Pancreas (tissue), 10 donors: Measurements from ENCODE around the gene DCST2. TPM values are rescaled to one million over a fixed set of nuclear protein-coding genes. Genes with fewer than 3 reads are reported as not detected.
A peak's percentile ranks its signal among the peaks of the same experiment; 100 is the strongest.

Experiments
- ATAC-seq, 4 donors: fragments of 200-7000 bp; cut with Tn5 transposase; one replicate each; pipeline versions ENCODE4 v1.8.0 to v1.9.1; 2020; ENCODE audit warnings: mild to moderate bottlenecking in 4 of 4, moderate library complexity in 4 of 4
- DNase-seq, 6 donors: peaks; one replicate each; pipeline ENCODE4 v3.0.0-alpha.2; 2020
- FAIRE-seq: peaks from 2 replicates; lab custom pipeline; 2012; peaks lifted over from hg19 to GRCh38; lab: Jason Lieb, UNC
- H3K27ac ChIP-seq, 4 donors: fragments of 200-600 bp; sonication (generic); 1 replicate in 3 of 4; 2 replicates in 1 of 4; pipeline versions ENCODE4 v1.5.0 to v1.8.0; 2020
- H3K27me3 ChIP-seq, 4 donors: fragments of 200-600 bp; one replicate each; pipeline ENCODE4 v1.8.0; 2021
- H3K36me3 ChIP-seq, 3 donors: fragments of 200-600 bp; sonication (generic) in 1 of 3; one replicate each; pipeline versions ENCODE4 v1.5.0 to v1.8.0; 2020 to 2021
- H3K4me1 ChIP-seq, 3 donors: fragments of 200-600 bp; one replicate each; pipeline ENCODE4 v1.8.0; 2021
- H3K4me3 ChIP-seq, 4 donors: fragments of 200-600 bp; sonication (generic) in 2 of 4; one replicate each; pipeline versions ENCODE4 v1.5.0 to v1.8.0; 2020 to 2021
- H3K9me3 ChIP-seq, 4 donors: fragments of 200-600 bp; one replicate each; pipeline ENCODE4 v1.8.0; 2021
- CTCF ChIP-seq, 4 donors: fragments of 200-600 bp; sonication (generic) in 3 of 4; IDR thresholded peaks; one replicate each; pipeline versions ENCODE4 v1.5.0 to v1.8.0; 2021; ENCODE audit warnings: antibody characterized with exemption in 4 of 4
- WGBS, 2 donors: extraction: QIAGEN DNeasy Blood & Tissue Kit; methylation state at CpG; one replicate each; pipeline ENCODE4 v1.1.7; 2013; 5-methylcytosine and 5-hydroxymethylcytosine counted together
- intact Hi-C, 3 donors: fragments of 100-400 bp; cut with DNase I; formaldehyde crosslinking; loops; one replicate each; pipeline versions ENCODE4 v1.11.1 to v1.14.2; 2022
- polyA plus RNA-seq, 2 donors: library from polyadenylated mRNA; stranded (reverse); fragments of 200-250 nt; gene quantifications; one replicate each; pipeline ENCODE4 v1.2.3, GENCODE V29; 2013
- total RNA-seq, 6 donors: library from RNA; stranded (reverse); fragmentation: NEBNext Ultra II Directional in 4 of 6; extraction: Animal tissue kit (Norgen Biotek cat#: 25700) in 4 of 6; gene quantifications; one replicate each; pipeline versions ENCODE4 v1.2.1 to v1.2.4, GENCODE V29; 2021 to 2023
- donor health status: healthy with polysubstance abuse.
- donor health status: DM: no; HTN: no; CAD: no; lungs with moderate emphysema.
- donor health status: DM: no; HTN: no; CAD: no.
- donor health status: control.
- donor health status: control.
- donor health status: Bipolar disorder and iron deficiency.
- donor health status: DM: yes; HTN: yes; CAD: no.
- donor health status: DM: no; HTN: no; CAD: no.
- donor health status: DM: no; HTN: no; CAD: no.
- donor health status: DM: yes; HTN: yes; CAD: no.

The DCST2 gene
- total and polyA plus RNA-seq, 8 donors = 0.12 to 5.1 (median 0.51) TPM

- 19 to 24% methylated on average over 21 of the region's 21 CpGs for WGBS, 2 donors
- FAIRE-seq = no peak
- peaks cover 0 to 10% (median 0%) of the 10 kb centered on the region in 3 donors for H3K36me3 ChIP-seq
Measured at GRCh38 chr1:155061381-155062150, 28.0 kb upstream of the DCST2 start.

GRCh38 chr1:155060736-155061135 lies 27.2 kb upstream of the DCST2 start:
- FAIRE-seq (no peak), ATAC-seq (no peak), DNase-seq (peak in 2 of 6 donors; percentile 36 to 69)
- TF ChIP-seq CTCF (IDR thresholded peaks at IDR 0.05) = no peak
- no peak overlapping the region for H3K4me3 ChIP-seq
- H3K36me3 ChIP-seq = peaks cover 0 to 10% (median 0%) of the 10 kb centered on the region in 3 donors
- intact Hi-C loops = no loop called here
- H3K4me1 ChIP-seq = peaks cover 19 to 23% (median 20%) of the 10 kb centered on the region in 3 donors
- no peak overlapping the region for H3K27ac ChIP-seq
- no peaks in the 10 kb centered on the region for H3K27me3 ChIP-seq
- 79 to 85% methylated on average over 8 of the region's 8 CpGs for WGBS, 2 donors
- no peaks in the 10 kb centered on the region for H3K9me3 ChIP-seq

More at GRCh38 chr1:155061381-155062150, 28.0 kb upstream of the DCST2 start:
- intact Hi-C loops = no loop called here
- peak; percentile 96 to 99 (median 98) for TF ChIP-seq CTCF (IDR thresholded peaks at IDR 0.05)
- Histone ChIP-seq H3K27ac (no peak overlapping the region), H3K4me1 (peaks cover 19 to 23% (median 20%) of the 10 kb centered on the region in 3 donors), H3K27me3 (no peaks in the 10 kb centered on the region), H3K9me3 (no peaks in the 10 kb centered on the region), H3K4me3 (no peak overlapping the region)
- DNase-seq = peak; percentile 80 to 99 (median 94)
- peak; percentile 50 to 71 (median 58) for ATAC-seq

GRCh38 chr1:155057788-155058211 lies 24.2 kb upstream of the DCST2 start:
- 91 to 95% methylated on average over 13 of the region's 13 CpGs for WGBS, 2 donors
- intact Hi-C loops = no loop called here
- Histone ChIP-seq H3K4me1 (peaks cover 12 to 15% (median 13%) of the 10 kb centered on the region in 3 donors), H3K27me3 (no peaks in the 10 kb centered on the region), H3K9me3 (no peaks in the 10 kb centered on the region), H3K36me3 (peaks cover 0 to 10% (median 0%) of the 10 kb centered on the region in 3 donors), H3K4me3 (no peak overlapping the region), H3K27ac (no peak overlapping the region)
- TF ChIP-seq CTCF (IDR thresholded peaks at IDR 0.05) = no peak
- DNase-seq (peak in 1 of 6 donors; percentile 55), ATAC-seq (no peak), FAIRE-seq (no peak)

- H3K9me3 ChIP-seq = no peaks in the 10 kb centered on the region
- no peak for FAIRE-seq
- no peak for ATAC-seq
- peak in 1 of 6 donors; percentile 46 for DNase-seq
- H3K36me3 ChIP-seq = peaks cover 0 to 10% (median 0%) of the 10 kb centered on the region in 3 donors
- 91 to 95% methylated on average over 8 of the region's 8 CpGs for WGBS, 2 donors
- H3K27ac ChIP-seq = no peak overlapping the region
- no peak for TF ChIP-seq CTCF (IDR thresholded peaks at IDR 0.05)
- peaks cover 6 to 11% (median 8%) of the 10 kb centered on the region in 3 donors for H3K4me1 ChIP-seq
- no peaks in the 10 kb centered on the region for H3K27me3 ChIP-seq
- no peak overlapping the region for H3K4me3 ChIP-seq
- intact Hi-C loops = no loop called here
Measured at GRCh38 chr1:155057104-155057503, 23.5 kb upstream of the DCST2 start.
